Measurements from ENCODE around the gene ADCY5. TPM values are rescaled to one million over a fixed set of nuclear protein-coding genes. Genes with fewer than 3 reads are reported as not detected.

ADCY5 gene
- polyA plus RNA-seq, 2 donors: 4.4 to 5.0 TPM

- no peaks in the 10 kb centered on the region for H3K36me3 ChIP-seq (ENCODE audit: control insufficient read depth in 2 of 2, insufficient read depth in 2 of 2, low read length in 1 of 2)
- H3K27ac ChIP-seq (ENCODE audit: low read depth in 2 of 2, low read length in 1 of 2): no peak overlapping the region
- H3K9me3 ChIP-seq (ENCODE audit: control insufficient read depth in 2 of 2, insufficient read depth in 1 of 2, low read depth in 1 of 2, low read length in 1 of 2): no peaks in the 10 kb centered on the region
- 76 to 83% methylated on average over 10 of the region's 10 CpGs for WGBS, 2 donors
- no peaks in the 10 kb centered on the region for H3K27me3 ChIP-seq (ENCODE audit: control insufficient read depth in 1 of 2, insufficient read depth in 2 of 2, low read length in 2 of 2)
- H3K4me3 ChIP-seq (ENCODE audit: low read depth in 1 of 2, low read length in 2 of 2): no peak overlapping the region
- no peaks in the 10 kb centered on the region for H3K4me1 ChIP-seq (ENCODE audit: control insufficient read depth in 2 of 2, insufficient read depth in 2 of 2, low read length in 1 of 2)
Observed at GRCh38 chr3:123276346-123277006, 172.4 kb downstream of the ADCY5 start.

DNA sequence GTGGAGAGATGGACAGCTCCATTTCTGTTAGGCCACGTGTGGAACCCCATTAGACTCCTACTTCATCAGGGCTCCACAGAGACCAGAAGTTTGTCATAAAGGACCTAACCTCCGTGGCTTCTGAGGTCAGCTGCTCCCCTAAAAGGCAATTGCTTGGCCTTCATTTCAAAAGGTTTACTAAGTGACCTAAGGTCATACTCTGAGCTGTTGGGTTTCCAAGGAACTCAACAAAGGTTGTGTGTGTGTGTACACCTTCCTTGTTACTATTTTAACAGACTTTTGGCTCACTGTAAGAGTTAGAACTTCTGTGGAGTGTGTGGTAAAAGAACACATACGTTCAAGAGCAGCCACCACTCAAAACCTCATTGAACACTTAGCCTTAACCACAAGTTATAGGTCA, 173.2 kb downstream of the ADCY5 start:
- no peaks in the 10 kb centered on the region for H3K9me3 ChIP-seq (ENCODE audit: control insufficient read depth in 2 of 2, insufficient read depth in 1 of 2, low read depth in 1 of 2, low read length in 1 of 2)
- H3K36me3 ChIP-seq (ENCODE audit: control insufficient read depth in 2 of 2, insufficient read depth in 2 of 2, low read length in 1 of 2): no peaks in the 10 kb centered on the region
- no peaks in the 10 kb centered on the region for H3K27me3 ChIP-seq (ENCODE audit: control insufficient read depth in 1 of 2, insufficient read depth in 2 of 2, low read length in 2 of 2)
- no peak overlapping the region for H3K27ac ChIP-seq (ENCODE audit: low read depth in 2 of 2, low read length in 1 of 2)
- H3K4me3 ChIP-seq (ENCODE audit: low read depth in 1 of 2, low read length in 2 of 2): no peak overlapping the region
- 71 to 75% methylated on average over 3 of the region's 3 CpGs for WGBS, 2 donors
- no peaks in the 10 kb centered on the region for H3K4me1 ChIP-seq (ENCODE audit: control insufficient read depth in 2 of 2, insufficient read depth in 2 of 2, low read length in 1 of 2)

DNA sequence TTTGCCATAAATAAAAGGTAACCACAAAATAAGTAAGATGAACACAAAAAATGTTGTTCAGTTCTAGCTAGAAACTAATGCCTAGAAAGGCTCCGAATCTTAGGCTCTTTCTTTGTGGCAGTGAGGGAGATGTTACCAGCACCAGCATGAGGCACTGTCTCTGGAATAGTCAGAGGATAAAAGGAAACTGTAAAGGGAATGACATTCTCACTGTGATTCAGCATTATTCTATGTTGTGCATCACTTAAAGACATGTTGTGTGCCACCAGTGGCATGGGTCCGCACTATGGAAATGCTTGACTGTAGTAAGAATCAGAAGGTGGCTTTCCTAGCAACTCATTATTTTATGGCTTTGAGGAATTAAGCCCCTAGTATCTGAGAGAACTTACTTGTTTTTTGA, 176.3 kb downstream of the ADCY5 start:
- H3K27ac ChIP-seq (ENCODE audit: low read depth in 2 of 2, low read length in 1 of 2): no peak overlapping the region
- 96 to 98% methylated on average over 2 of the region's 2 CpGs for WGBS, 2 donors

DNA sequence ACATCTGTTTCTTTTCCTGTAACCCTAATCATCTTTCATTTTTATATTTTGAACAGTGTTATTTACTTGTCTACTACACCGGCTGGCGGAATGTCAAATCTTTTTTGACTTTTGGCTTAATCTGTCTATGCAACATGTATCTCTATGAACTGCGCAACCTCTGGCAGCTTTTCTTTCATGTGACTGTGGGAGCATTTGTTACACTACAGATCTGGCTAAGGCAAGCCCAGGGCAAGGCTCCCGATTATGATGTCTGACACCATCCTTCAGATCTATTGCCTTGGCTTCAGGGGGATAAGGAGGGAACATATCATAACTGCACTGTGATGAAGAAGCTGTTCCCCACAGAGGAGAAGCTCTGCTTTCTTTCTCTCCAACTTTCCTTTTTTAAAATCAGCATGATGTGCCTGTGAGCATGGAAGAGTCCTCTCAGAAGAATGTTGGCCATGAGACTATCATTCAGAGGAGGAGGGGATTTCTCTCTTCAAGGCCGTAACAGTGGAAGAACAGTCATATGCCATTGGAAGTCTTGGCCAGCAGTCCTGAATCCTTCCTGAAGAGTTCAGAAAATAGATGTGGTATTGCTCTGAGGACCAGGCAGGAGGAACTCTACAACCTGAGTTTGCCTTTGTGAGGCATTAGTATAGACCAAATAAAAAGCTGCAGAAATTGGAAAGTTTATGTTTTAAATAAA, 177.3 kb downstream of the ADCY5 start:
- no peaks in the 10 kb centered on the region for H3K27me3 ChIP-seq (ENCODE audit: control insufficient read depth in 1 of 2, insufficient read depth in 2 of 2, low read length in 2 of 2)
- no peaks in the 10 kb centered on the region for H3K4me1 ChIP-seq (ENCODE audit: control insufficient read depth in 2 of 2, insufficient read depth in 2 of 2, low read length in 1 of 2)
- no peaks in the 10 kb centered on the region for H3K9me3 ChIP-seq (ENCODE audit: control insufficient read depth in 2 of 2, insufficient read depth in 1 of 2, low read depth in 1 of 2, low read length in 1 of 2)
- 63 to 69% methylated on average over 5 of the region's 5 CpGs for WGBS, 2 donors
- H3K27ac ChIP-seq (ENCODE audit: low read depth in 2 of 2, low read length in 1 of 2): no peak overlapping the region
- no peaks in the 10 kb centered on the region for H3K36me3 ChIP-seq (ENCODE audit: control insufficient read depth in 2 of 2, insufficient read depth in 2 of 2, low read length in 1 of 2)
- no peak overlapping the region for H3K4me3 ChIP-seq (ENCODE audit: low read depth in 1 of 2, low read length in 2 of 2)

More for the DNA sequence above, 176.3 kb downstream of the ADCY5 start:
- Histone ChIP-seq H3K4me3 (ENCODE audit: low read depth in 1 of 2, low read length in 2 of 2) (no peak overlapping the region), H3K4me1 (ENCODE audit: control insufficient read depth in 2 of 2, insufficient read depth in 2 of 2, low read length in 1 of 2) (no peaks in the 10 kb centered on the region), H3K9me3 (ENCODE audit: control insufficient read depth in 2 of 2, insufficient read depth in 1 of 2, low read depth in 1 of 2, low read length in 1 of 2) (no peaks in the 10 kb centered on the region), H3K36me3 (ENCODE audit: control insufficient read depth in 2 of 2, insufficient read depth in 2 of 2, low read length in 1 of 2) (no peaks in the 10 kb centered on the region), H3K27me3 (ENCODE audit: control insufficient read depth in 1 of 2, insufficient read depth in 2 of 2, low read length in 2 of 2) (no peaks in the 10 kb centered on the region)

DNA sequence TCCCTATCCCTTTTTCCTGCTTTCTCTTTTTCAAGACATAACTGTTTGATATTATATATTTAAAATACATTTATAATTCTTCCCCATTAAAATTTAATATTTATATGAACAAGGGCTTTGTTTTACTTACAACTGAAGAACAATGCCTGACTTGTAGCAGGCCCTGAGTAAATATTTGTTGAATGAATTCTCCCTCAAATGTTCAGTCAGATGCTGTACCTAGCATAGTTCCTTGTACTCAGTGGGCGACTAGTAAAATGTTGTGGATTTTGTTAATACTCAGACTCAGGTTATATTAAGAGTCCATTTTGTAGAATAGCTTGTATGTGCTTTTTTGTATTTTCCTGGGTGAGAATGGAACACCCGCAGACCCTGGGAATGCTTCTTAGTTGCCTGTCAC, 178.1 kb downstream of the ADCY5 start:
- 92 to 93% methylated on average over 2 of the region's 2 CpGs for WGBS, 2 donors
- Histone ChIP-seq H3K36me3 (ENCODE audit: control insufficient read depth in 2 of 2, insufficient read depth in 2 of 2, low read length in 1 of 2) (no peaks in the 10 kb centered on the region), H3K27ac (ENCODE audit: low read depth in 2 of 2, low read length in 1 of 2) (no peak overlapping the region), H3K4me3 (ENCODE audit: low read depth in 1 of 2, low read length in 2 of 2) (no peak overlapping the region), H3K4me1 (ENCODE audit: control insufficient read depth in 2 of 2, insufficient read depth in 2 of 2, low read length in 1 of 2) (no peaks in the 10 kb centered on the region), H3K9me3 (ENCODE audit: control insufficient read depth in 2 of 2, insufficient read depth in 1 of 2, low read depth in 1 of 2, low read length in 1 of 2) (no peaks in the 10 kb centered on the region), H3K27me3 (ENCODE audit: control insufficient read depth in 1 of 2, insufficient read depth in 2 of 2, low read length in 2 of 2) (no peaks in the 10 kb centered on the region)

GRCh38 chr3:123267821-123268220, 181.1 kb downstream of the ADCY5 start:
- Histone ChIP-seq H3K27me3 (ENCODE audit: control insufficient read depth in 1 of 2, insufficient read depth in 2 of 2, low read length in 2 of 2) (no peaks in the 10 kb centered on the region), H3K4me3 (ENCODE audit: low read depth in 1 of 2, low read length in 2 of 2) (no peak overlapping the region), H3K9me3 (ENCODE audit: control insufficient read depth in 2 of 2, insufficient read depth in 1 of 2, low read depth in 1 of 2, low read length in 1 of 2) (no peaks in the 10 kb centered on the region), H3K27ac (ENCODE audit: low read depth in 2 of 2, low read length in 1 of 2) (no peak overlapping the region), H3K36me3 (ENCODE audit: control insufficient read depth in 2 of 2, insufficient read depth in 2 of 2, low read length in 1 of 2) (no peaks in the 10 kb centered on the region), H3K4me1 (ENCODE audit: control insufficient read depth in 2 of 2, insufficient read depth in 2 of 2, low read length in 1 of 2) (no peaks in the 10 kb centered on the region)
- 86 to 88% methylated on average over 2 of the region's 2 CpGs for WGBS, 2 donors

DNA sequence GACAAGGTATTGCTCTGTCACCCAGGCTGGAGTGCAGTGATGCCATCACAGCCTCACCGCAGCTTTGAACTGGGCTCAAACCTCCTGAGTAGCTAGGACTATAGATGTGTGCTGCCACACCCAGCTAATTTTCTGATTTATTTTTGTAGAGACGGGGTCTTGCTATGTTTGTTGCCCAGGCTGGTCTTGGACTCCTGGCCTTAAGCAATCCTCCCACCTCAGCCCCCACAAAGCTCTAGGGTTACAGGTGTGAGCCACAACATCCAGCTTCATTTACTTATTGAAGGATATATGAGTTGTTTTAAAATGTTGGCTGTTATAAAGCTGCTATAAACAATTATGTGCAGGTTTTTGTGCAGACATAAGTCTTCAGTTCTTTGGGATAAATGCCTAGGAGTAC, 184.9 kb downstream of the ADCY5 start:
- no peaks in the 10 kb centered on the region for H3K4me1 ChIP-seq (ENCODE audit: control insufficient read depth in 2 of 2, insufficient read depth in 2 of 2, low read length in 1 of 2)
- H3K4me3 ChIP-seq (ENCODE audit: low read depth in 1 of 2, low read length in 2 of 2): no peak overlapping the region
- H3K27me3 ChIP-seq (ENCODE audit: control insufficient read depth in 1 of 2, insufficient read depth in 2 of 2, low read length in 2 of 2): no peaks in the 10 kb centered on the region
- WGBS, 2 donors: 98 to 100% methylated on average over 2 of the region's 2 CpGs
- no peak overlapping the region for H3K27ac ChIP-seq (ENCODE audit: low read depth in 2 of 2, low read length in 1 of 2)
- no peaks in the 10 kb centered on the region for H3K36me3 ChIP-seq (ENCODE audit: control insufficient read depth in 2 of 2, insufficient read depth in 2 of 2, low read length in 1 of 2)
- no peaks in the 10 kb centered on the region for H3K9me3 ChIP-seq (ENCODE audit: control insufficient read depth in 2 of 2, insufficient read depth in 1 of 2, low read depth in 1 of 2, low read length in 1 of 2)

DNA sequence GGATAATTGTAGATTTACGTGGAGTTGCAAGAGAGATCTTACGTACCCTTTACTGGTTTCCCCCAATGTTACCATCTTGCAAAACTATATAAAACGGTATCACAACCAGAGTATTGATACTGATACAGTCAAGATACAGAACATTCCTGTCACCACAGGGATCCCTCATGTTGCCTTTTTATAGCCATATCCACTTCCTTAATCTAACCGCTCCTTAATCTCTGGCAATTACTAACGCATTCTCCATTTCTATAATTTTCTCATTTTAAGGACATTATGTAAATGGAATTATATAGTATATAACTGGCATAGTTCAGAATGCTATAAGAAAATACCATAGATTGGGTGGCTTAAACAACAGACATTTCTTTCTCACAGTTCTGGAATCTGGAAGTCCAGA, 186.0 kb downstream of the ADCY5 start:
- Histone ChIP-seq H3K27me3 (ENCODE audit: control insufficient read depth in 1 of 2, insufficient read depth in 2 of 2, low read length in 2 of 2) (no peaks in the 10 kb centered on the region), H3K4me3 (ENCODE audit: low read depth in 1 of 2, low read length in 2 of 2) (no peak overlapping the region), H3K36me3 (ENCODE audit: control insufficient read depth in 2 of 2, insufficient read depth in 2 of 2, low read length in 1 of 2) (no peaks in the 10 kb centered on the region), H3K27ac (ENCODE audit: low read depth in 2 of 2, low read length in 1 of 2) (no peak overlapping the region), H3K9me3 (ENCODE audit: control insufficient read depth in 2 of 2, insufficient read depth in 1 of 2, low read depth in 1 of 2, low read length in 1 of 2) (no peaks in the 10 kb centered on the region), H3K4me1 (ENCODE audit: control insufficient read depth in 2 of 2, insufficient read depth in 2 of 2, low read length in 1 of 2) (no peaks in the 10 kb centered on the region)
- WGBS, 2 donors: 86 to 92% methylated on average over 5 of the region's 5 CpGs

DNA sequence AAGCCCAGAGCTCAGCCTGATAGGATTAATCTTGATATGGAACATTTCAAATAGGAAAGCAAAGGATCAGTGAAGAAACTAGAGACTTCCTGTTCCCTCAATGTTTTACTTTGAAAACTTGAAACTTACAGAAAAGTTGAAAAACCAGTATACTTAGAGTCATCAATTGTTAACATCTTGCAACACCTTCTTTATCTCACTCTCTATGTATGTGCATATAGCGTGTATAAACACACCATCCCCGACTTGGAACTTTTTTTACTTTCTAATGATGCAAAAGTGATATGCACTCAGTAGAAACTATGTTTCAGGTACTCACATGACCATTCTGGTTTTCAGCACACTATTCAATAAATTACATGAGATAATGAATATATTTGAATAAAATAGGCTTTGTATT, 186.7 kb downstream of the ADCY5 start:
- Histone ChIP-seq H3K36me3 (ENCODE audit: control insufficient read depth in 2 of 2, insufficient read depth in 2 of 2, low read length in 1 of 2) (no peaks in the 10 kb centered on the region), H3K27ac (ENCODE audit: low read depth in 2 of 2, low read length in 1 of 2) (no peak overlapping the region), H3K4me1 (ENCODE audit: control insufficient read depth in 2 of 2, insufficient read depth in 2 of 2, low read length in 1 of 2) (no peaks in the 10 kb centered on the region), H3K27me3 (ENCODE audit: control insufficient read depth in 1 of 2, insufficient read depth in 2 of 2, low read length in 2 of 2) (no peaks in the 10 kb centered on the region), H3K9me3 (ENCODE audit: control insufficient read depth in 2 of 2, insufficient read depth in 1 of 2, low read depth in 1 of 2, low read length in 1 of 2) (no peaks in the 10 kb centered on the region), H3K4me3 (ENCODE audit: low read depth in 1 of 2, low read length in 2 of 2) (no peak overlapping the region)
- 67 to 80% methylated on average over 2 of the region's 2 CpGs for WGBS, 2 donors

GRCh38 chr3:123261666-123262065, 187.2 kb downstream of the ADCY5 start:
- WGBS, 2 donors: 70 to 74% methylated on average over 3 of the region's 3 CpGs
- no peaks in the 10 kb centered on the region for H3K36me3 ChIP-seq (ENCODE audit: control insufficient read depth in 2 of 2, insufficient read depth in 2 of 2, low read length in 1 of 2)
- no peaks in the 10 kb centered on the region for H3K27me3 ChIP-seq (ENCODE audit: control insufficient read depth in 1 of 2, insufficient read depth in 2 of 2, low read length in 2 of 2)
- H3K4me1 ChIP-seq (ENCODE audit: control insufficient read depth in 2 of 2, insufficient read depth in 2 of 2, low read length in 1 of 2): no peaks in the 10 kb centered on the region
- H3K27ac ChIP-seq (ENCODE audit: low read depth in 2 of 2, low read length in 1 of 2): no peak overlapping the region
- H3K4me3 ChIP-seq (ENCODE audit: low read depth in 1 of 2, low read length in 2 of 2): no peak overlapping the region
- H3K9me3 ChIP-seq (ENCODE audit: control insufficient read depth in 2 of 2, insufficient read depth in 1 of 2, low read depth in 1 of 2, low read length in 1 of 2): no peaks in the 10 kb centered on the region

Data from esophagus (tissue), 2 donors.